Lung (tissue), 12 donors: ENCODE results near the gene DCUN1D1. TPM values are rescaled to one million over a fixed set of nuclear protein-coding genes. Genes with fewer than 3 reads are reported as not detected.

Experiments
- ATAC-seq: fragments of 200-7000 bp; cut with Tn5 transposase; one replicate; pipeline ENCODE4 v1.9.1; 2020; ENCODE audit warnings: moderate number of reproducible peaks; ENCODE audit not compliant: insufficient read depth, low FRiP score
- DNase-seq, 3 donors: peaks; one replicate each; pipeline ENCODE4 v3.0.0-alpha.2; 2013 to 2017
- H3K27ac ChIP-seq, 2 donors: one replicate each; pipeline ENCODE4 v1.5.1; 2013; ENCODE audit warnings: mild to moderate bottlenecking in 2 of 2, moderate library complexity in 2 of 2, control low read depth in 1 of 2, inconsistent platforms in 1 of 2, low read depth in 1 of 2, low read length in 1 of 2
- H3K27me3 ChIP-seq, 3 donors: one replicate each; pipeline ENCODE4 v1.5.1; 2013; ENCODE audit warnings: low read length in 2 of 3; ENCODE audit not compliant: control insufficient read depth in 3 of 3, insufficient read depth in 3 of 3
- H3K36me3 ChIP-seq, 4 donors: one replicate each; pipeline ENCODE4 v1.5.1; 2013; ENCODE audit warnings: low read length in 4 of 4, mild to moderate bottlenecking in 1 of 4, moderate library complexity in 1 of 4; ENCODE audit not compliant: control insufficient read depth in 4 of 4, insufficient read depth in 4 of 4
- H3K4me1 ChIP-seq, 5 donors: one replicate each; pipeline ENCODE4 v1.5.1; 2013; ENCODE audit warnings: low read length in 5 of 5, mild to moderate bottlenecking in 2 of 5, moderate library complexity in 1 of 5; ENCODE audit not compliant: control insufficient read depth in 5 of 5, insufficient read depth in 5 of 5
- H3K4me3 ChIP-seq: one replicate; pipeline ENCODE4 v1.5.1; 2013; ENCODE audit warnings: mild to moderate bottlenecking, control low read depth, moderate library complexity
- H3K9ac ChIP-seq, 2 donors: one replicate each; pipeline ENCODE4 v1.5.1; 2013; ENCODE audit warnings: low read length in 2 of 2, control low read depth in 1 of 2; ENCODE audit not compliant: insufficient read depth in 1 of 2
- H3K9me3 ChIP-seq, 4 donors: one replicate each; pipeline ENCODE4 v1.5.1; 2013; ENCODE audit warnings: low read length in 3 of 4, mild to moderate bottlenecking in 1 of 4, moderate library complexity in 1 of 4; ENCODE audit not compliant: control insufficient read depth in 4 of 4, insufficient read depth in 3 of 4
- CTCF ChIP-seq: IDR thresholded peaks from 2 replicates; pipeline ENCODE4 v1.5.1; 2012; ENCODE audit warnings: mild to moderate bottlenecking; ENCODE audit errors: control extremely low read depth, extremely low read depth
- WGBS, 2 donors: extraction: QIAGEN DNeasy Blood & Tissue Kit; methylation state at CpG; one replicate each; pipeline ENCODE4 v1.1.7; 2013; 5-methylcytosine and 5-hydroxymethylcytosine counted together
- polyA plus RNA-seq, 2 donors: library from polyadenylated mRNA; stranded (reverse); fragments of 200-250 nt; gene quantifications; one replicate each; pipeline ENCODE4 v1.2.1, GENCODE V29; 2013
- total RNA-seq, 2 donors: library from RNA; depleted of rRNA in 1 of 2; stranded (reverse); fragments of >200 nt in 1 of 2; gene quantifications; one replicate each; pipeline ENCODE4 v1.2.1, GENCODE V29; 2014 to 2021
- donor health status: control.
- donor health status: control.
- donor health status: Bipolar disorder and iron deficiency.
- donor health status: healthy.
- donor health status: DM: yes; HTN: yes; CAD: no.

The DCUN1D1 gene
- total and polyA plus RNA-seq, 4 donors: 6.8 to 54.7 (median 23.5) TPM

- no peaks in the 10 kb centered on the region for H3K9me3 ChIP-seq
- H3K4me1 ChIP-seq: peaks cover 0 to 4% (median 0%) of the 10 kb centered on the region in 5 donors
- H3K4me3 ChIP-seq: no peak overlapping the region
- TF ChIP-seq CTCF: no peak
- peaks cover 5 to 11% (median 6%) of the 10 kb centered on the region in 4 donors for H3K36me3 ChIP-seq
- no peak overlapping the region for H3K9ac ChIP-seq
- DNase-seq (peak in 1 of 3 donors; percentile 31), ATAC-seq (no peak)
- H3K27ac ChIP-seq: no peak overlapping the region
- H3K27me3 ChIP-seq: no peaks in the 10 kb centered on the region
Measured at GRCh38 chr3:182962166-182962565, 18.2 kb downstream of the DCUN1D1 start.

- DNase-seq (no peak), ATAC-seq (no peak)
- H3K4me1 ChIP-seq: peaks cover 0 to 2% (median 0%) of the 10 kb centered on the region in 5 donors
- TF ChIP-seq CTCF: no peak
- H3K4me3 ChIP-seq: no peak overlapping the region
- H3K27me3 ChIP-seq: no peaks in the 10 kb centered on the region
- H3K27ac ChIP-seq: no peak overlapping the region
- peaks cover 5 to 19% (median 8%) of the 10 kb centered on the region in 4 donors for H3K36me3 ChIP-seq
- no peak overlapping the region for H3K9ac ChIP-seq
- no peaks in the 10 kb centered on the region for H3K9me3 ChIP-seq
- 35 to 61% methylated on average over 4 of the region's 4 CpGs for WGBS, 2 donors
Measured at GRCh38 chr3:182959474-182960350, 20.6 kb downstream of the DCUN1D1 start.

- no peak overlapping the region for H3K27ac ChIP-seq
- no peaks in the 10 kb centered on the region for H3K27me3 ChIP-seq
- no peak overlapping the region for H3K4me3 ChIP-seq
- H3K9me3 ChIP-seq: no peaks in the 10 kb centered on the region
- H3K36me3 ChIP-seq: peaks cover 4 to 19% (median 7%) of the 10 kb centered on the region in 4 donors
- TF ChIP-seq CTCF: no peak
- ATAC-seq (no peak), DNase-seq (no peak)
- H3K4me1 ChIP-seq: peaks cover 0 to 2% (median 0%) of the 10 kb centered on the region in 5 donors
- H3K9ac ChIP-seq: no peak overlapping the region
- WGBS, 2 donors: 91 to 93% methylated on average over 4 of the region's 4 CpGs
Measured at GRCh38 chr3:182957676-182958266, 22.6 kb downstream of the DCUN1D1 start.
